ENCODE results near the gene TSPAN13.

Gene TSPAN13

GRCh38 chr7:16803125-16803524 is 49.6 kb downstream of the TSPAN13 start:
- no peak for TF ChIP-seq SNAI2 (CRISPR knock-in tag; IDR thresholded peaks at IDR 0.05)
- TF ChIP-seq ISL1 (CRISPR knock-in tag; IDR thresholded peaks at IDR 0.05), result no peak
- TF ChIP-seq RARB (CRISPR knock-in tag; IDR thresholded peaks at IDR 0.05), result no peak
- no peak for TF ChIP-seq BACH2 (CRISPR knock-in tag; IDR thresholded peaks at IDR 0.05; ENCODE audit: borderline replicate concordance)
- ATAC-seq, result no peak

GRCh38 chr7:16803881-16804673 is 50.5 kb downstream of the TSPAN13 start:
- ATAC-seq, result no peak
- no peak for TF ChIP-seq ESRRG (CRISPR knock-in tag; IDR thresholded peaks at IDR 0.05)
- no peak for TF ChIP-seq ISL1 (CRISPR knock-in tag; IDR thresholded peaks at IDR 0.05)
- no peak for TF ChIP-seq CREB5 (CRISPR knock-in tag; IDR thresholded peaks at IDR 0.05; ENCODE audit: low read depth)
- TF ChIP-seq GLIS3 (CRISPR knock-in tag; IDR thresholded peaks at IDR 0.05), result no peak

GRCh38 chr7:16804674-16805439 is 51.3 kb downstream of the TSPAN13 start, which contains the start of gene AGR2:
AGR2 (minus strand) TSS chr7:16804999; CDS start chr7:16801796, 3,203 bp downstream.
- ATAC-seq, result no peak
- TF ChIP-seq CREB5 (CRISPR knock-in tag; IDR thresholded peaks at IDR 0.05; ENCODE audit: low read depth) (no peak), GLIS3 (CRISPR knock-in tag; IDR thresholded peaks at IDR 0.05) (no peak), ZNF8 (CRISPR knock-in tag; IDR thresholded peaks at IDR 0.05) (no peak), BACH2 (CRISPR knock-in tag; IDR thresholded peaks at IDR 0.05; ENCODE audit: borderline replicate concordance) (no peak), ZNF565 (CRISPR knock-in tag; conservative IDR thresholded peaks at IDR 0.05; ENCODE audit: low read depth) (no peak), ISL1 (CRISPR knock-in tag; IDR thresholded peaks at IDR 0.05) (no peak), CSDC2 (CRISPR knock-in tag; IDR thresholded peaks at IDR 0.05) (no peak), ZC3H10 (CRISPR knock-in tag; IDR thresholded peaks at IDR 0.05) (no peak), POU6F1 (CRISPR knock-in tag; IDR thresholded peaks at IDR 0.05; ENCODE audit: borderline replicate concordance, low read depth) (no peak), ESRRG (CRISPR knock-in tag; IDR thresholded peaks at IDR 0.05) (no peak), PATZ1 (CRISPR knock-in tag; IDR thresholded peaks at IDR 0.05; ENCODE audit: borderline replicate concordance) (no peak)

GRCh38 chr7:16805441-16805840 is 51.9 kb downstream of the TSPAN13 start:
- TF ChIP-seq ZFP30 (CRISPR knock-in tag; IDR thresholded peaks at IDR 0.05), result no peak
- no peak for TF ChIP-seq OSR1 (CRISPR knock-in tag; IDR thresholded peaks at IDR 0.05)
- TF ChIP-seq BACH2 (CRISPR knock-in tag; IDR thresholded peaks at IDR 0.05; ENCODE audit: borderline replicate concordance), result no peak
- TF ChIP-seq POU6F1 (CRISPR knock-in tag; IDR thresholded peaks at IDR 0.05; ENCODE audit: borderline replicate concordance, low read depth), result no peak
- no peak for TF ChIP-seq GLIS3 (CRISPR knock-in tag; IDR thresholded peaks at IDR 0.05)
- no peak for TF ChIP-seq PATZ1 (CRISPR knock-in tag; IDR thresholded peaks at IDR 0.05; ENCODE audit: borderline replicate concordance)
- no peak for TF ChIP-seq ARNTL (CRISPR knock-in tag; IDR thresholded peaks at IDR 0.05; ENCODE audit: borderline replicate concordance, low read depth)
- no peak for ATAC-seq
